HepG2 (cell line): Measurements from ENCODE around the gene STOML2. TPM values are rescaled to one million over a fixed set of nuclear protein-coding genes. Genes with fewer than 3 reads are reported as not detected.

ENCODE experiments used
- CCDC6 ChIP-seq: sonication (generic); formaldehyde crosslinking; IDR thresholded peaks from 2 replicates; pipeline ENCODE4 v1.8.1; 2022; ENCODE audit warnings: mild to moderate bottlenecking, missing genetic modification reagents, moderate library complexity
- JUN ChIP-seq: sonication (generic); formaldehyde crosslinking; IDR thresholded peaks from 2 replicates; pipeline ENCODE4 v1.4.0; 2020; ENCODE audit warnings: mild to moderate bottlenecking, missing genetic modification reagents
- NFE2L1 ChIP-seq: sonication (generic); formaldehyde crosslinking; IDR thresholded peaks from 2 replicates; pipeline ENCODE4 v1.4.0; 2020; ENCODE audit warnings: missing genetic modification reagents, mild to moderate bottlenecking, borderline replicate concordance
- ZNF766 ChIP-seq: sonication (generic); formaldehyde crosslinking; IDR thresholded peaks from 2 replicates; pipeline ENCODE4 v1.5.0; 2020; ENCODE audit warnings: missing genetic modification reagents, borderline replicate concordance
- polyA plus RNA-seq, 8 experiments: library from polyadenylated mRNA; depleted of rRNA in 3 of 8; stranded (reverse) in 7 of 8; unstranded in 1 of 8; fragments of >200 nt; fragmentation: Illumina TruSeq in 4 of 8; extraction: Trizol in 4 of 8; gene quantifications; 2 replicates each; pipeline versions ENCODE4 v1.2.1 to v1.2.3, GENCODE V29; 2011 to 2016; ENCODE audit warnings: low read depth in 4 of 8, missing spikeins in 1 of 8, mixed read lengths in 1 of 8; ENCODE audit not compliant: insufficient read depth in 1 of 8
- total RNA-seq, 5 experiments: library from RNA; depleted of rRNA; stranded (reverse); fragments of >200 nt; fragmentation: Illumina TruSeq; extraction: Trizol; gene quantifications; 2 replicates each; pipeline ENCODE4 v1.2.3, GENCODE V29; 2016; ENCODE audit warnings: low read depth in 1 of 5
- TF ChIP-seq, protein P1 (sequence below): sonication (generic); formaldehyde crosslinking; IDR thresholded peaks from 2 replicates; pipeline ENCODE4 v1.4.0; 2020; ENCODE audit warnings: mild to moderate bottlenecking, missing genetic modification reagents

Gene STOML2
- total and polyA plus RNA-seq, 2 of the 13 experiments (the other 11 are each of a cell fraction or from before 2014, with no cell fraction given): 245 to 250 TPM

- TF ChIP-seq, protein P1, sequence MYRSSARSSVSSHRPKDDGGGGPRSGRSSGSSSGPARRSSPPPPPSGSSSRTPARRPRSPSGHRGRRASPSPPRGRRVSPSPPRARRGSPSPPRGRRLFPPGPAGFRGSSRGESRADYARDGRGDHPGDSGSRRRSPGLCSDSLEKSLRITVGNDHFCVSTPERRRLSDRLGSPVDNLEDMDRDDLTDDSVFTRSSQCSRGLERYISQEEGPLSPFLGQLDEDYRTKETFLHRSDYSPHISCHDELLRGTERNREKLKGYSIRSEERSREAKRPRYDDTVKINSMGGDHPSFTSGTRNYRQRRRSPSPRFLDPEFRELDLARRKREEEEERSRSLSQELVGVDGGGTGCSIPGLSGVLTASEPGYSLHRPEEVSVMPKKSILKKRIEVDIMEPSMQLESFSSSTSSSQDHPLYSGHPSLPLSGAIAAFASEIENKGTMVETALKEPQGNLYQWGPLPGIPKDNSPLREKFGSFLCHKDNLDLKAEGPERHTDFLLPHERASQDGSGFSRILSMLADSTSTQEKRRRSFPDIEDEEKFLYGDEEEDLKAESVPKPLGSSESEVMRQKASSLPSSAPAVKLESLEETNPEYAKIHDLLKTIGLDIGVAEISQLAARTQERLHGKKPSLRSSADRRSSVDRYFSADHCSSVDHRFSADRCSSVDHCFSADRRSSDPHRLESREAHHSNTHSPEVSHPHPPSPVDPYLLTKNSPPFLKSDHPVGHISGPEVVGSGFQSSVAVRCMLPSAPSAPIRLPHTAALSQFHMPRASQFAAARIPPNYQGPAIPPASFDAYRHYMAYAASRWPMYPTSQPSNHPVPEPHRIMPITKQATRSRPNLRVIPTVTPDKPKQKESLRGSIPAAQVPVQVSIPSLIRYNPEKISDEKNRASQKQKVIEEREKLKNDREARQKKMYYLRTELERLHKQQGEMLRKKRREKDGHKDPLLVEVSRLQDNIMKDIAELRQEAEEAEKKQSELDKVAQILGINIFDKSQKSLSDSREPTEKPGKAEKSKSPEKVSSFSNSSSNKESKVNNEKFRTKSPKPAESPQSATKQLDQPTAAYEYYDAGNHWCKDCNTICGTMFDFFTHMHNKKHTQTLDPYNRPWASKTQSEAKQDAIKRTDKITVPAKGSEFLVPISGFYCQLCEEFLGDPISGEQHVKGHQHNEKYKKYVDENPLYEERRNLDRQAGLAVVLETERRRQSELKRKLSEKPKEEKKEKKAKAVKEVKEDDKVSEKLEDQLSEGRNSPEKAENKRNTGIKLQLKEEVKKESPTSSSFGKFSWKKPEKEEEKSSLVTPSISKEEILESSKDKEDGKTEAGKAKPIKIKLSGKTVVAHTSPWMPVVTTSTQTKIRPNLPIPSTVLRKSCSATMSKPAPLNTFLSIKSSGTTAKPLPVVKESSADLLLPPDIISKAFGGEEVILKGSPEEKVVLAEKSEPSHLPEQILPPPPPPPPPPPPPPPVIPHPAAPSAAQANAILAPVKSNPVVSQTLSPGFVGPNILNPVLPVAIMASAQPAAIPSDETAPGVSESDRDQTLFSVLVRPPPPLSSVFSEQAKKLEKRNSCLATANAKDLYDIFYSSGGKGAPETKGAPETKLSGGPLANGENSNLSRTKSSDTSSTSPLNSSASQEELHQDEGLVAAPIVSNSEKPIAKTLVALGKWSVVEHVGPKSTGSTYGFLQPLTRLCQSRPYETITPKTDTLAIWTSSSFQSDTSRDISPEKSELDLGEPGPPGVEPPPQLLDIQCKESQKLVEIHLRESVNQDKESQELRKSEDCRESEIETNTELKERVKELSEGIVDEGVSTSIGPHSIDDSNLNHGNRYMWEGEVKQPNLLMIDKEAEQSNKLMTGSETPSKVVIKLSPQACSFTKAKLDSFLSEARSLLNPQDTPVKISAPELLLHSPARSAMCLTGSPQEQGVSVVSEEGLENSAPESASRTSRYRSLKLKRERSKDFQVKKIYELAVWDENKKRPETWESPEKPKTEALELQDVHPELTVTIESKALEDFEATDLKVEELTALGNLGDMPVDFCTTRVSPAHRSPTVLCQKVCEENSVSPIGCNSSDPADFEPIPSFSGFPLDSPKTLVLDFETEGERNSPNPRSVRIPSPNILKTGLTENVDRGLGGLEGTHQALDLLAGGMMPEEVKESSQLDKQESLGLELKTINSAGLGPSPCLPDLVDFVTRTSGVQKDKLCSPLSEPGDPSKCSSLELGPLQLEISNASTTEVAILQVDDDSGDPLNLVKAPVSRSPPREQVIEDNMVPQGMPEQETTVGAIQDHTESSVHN (CRISPR knock-in tag): no peak
- TF ChIP-seq ZNF766 (CRISPR knock-in tag): no peak
- no peak for TF ChIP-seq CCDC6 (CRISPR knock-in tag)
- TF ChIP-seq NFE2L1: no peak
- no peak for TF ChIP-seq JUN (CRISPR knock-in tag)
Observed at GRCh38 chr9:35105571-35106342, 2.8 kb upstream of the STOML2 start (continued).
